Parietal lobe (tissue), 2 donors: Measurements from ENCODE around the gene MARCHF9. TPM values are rescaled to one million over a fixed set of nuclear protein-coding genes. Genes with fewer than 3 reads are reported as not detected.

ENCODE experiments used
- small RNA-seq: library from RNA; depleted of rRNA; stranded (forward); fragments of <200 nt; gene quantifications from one replicate; pipeline ENCODE3, GENCODE V24; 2014; ENCODE audit warnings: low replicate concordance
- total RNA-seq: library from RNA; depleted of rRNA; stranded (reverse); fragments of >200 nt; gene quantifications from one replicate; pipeline ENCODE4 v1.2.3, GENCODE V29; 2014

The MARCHF9 gene
- total RNA-seq, result 18.8 TPM

GRCh38 chr12:57754411-57755193 lies at the start of gene MARCHF9:
Gene MARCHF9 (plus strand): TSS chr12:57755103. CDS start chr12:57755529, 426 bp downstream.

DNA sequence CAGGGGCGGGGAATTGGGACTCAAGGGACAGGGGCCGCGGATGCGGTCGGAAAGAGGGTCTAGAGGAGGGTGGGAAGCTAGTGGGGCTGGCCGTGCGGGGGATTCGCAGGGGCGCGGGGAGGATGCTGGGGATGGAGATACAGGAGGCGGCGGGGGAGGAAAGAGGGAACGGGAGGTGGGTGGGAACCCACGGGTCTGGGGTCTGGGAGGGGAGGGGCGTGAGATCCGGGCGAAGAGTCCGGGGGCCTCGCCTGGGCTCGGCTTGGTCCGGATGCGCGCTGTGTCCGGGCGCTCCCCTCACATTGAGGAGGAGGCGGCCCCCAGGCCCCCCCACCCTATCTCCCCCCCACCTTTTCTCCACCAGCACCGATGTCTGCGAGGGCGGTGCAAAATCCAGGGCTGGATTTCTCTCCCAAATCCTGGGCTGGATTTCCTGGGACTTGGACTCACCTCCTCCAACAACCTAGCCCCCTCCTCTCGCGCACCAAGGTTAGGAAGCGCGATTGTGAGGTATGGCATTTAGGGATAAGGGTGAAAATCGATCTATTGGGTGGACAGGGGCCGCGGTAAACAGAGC lies 16.2 kb upstream of the MARCHF9 start, which contains the start of gene AGAP2:
Gene AGAP2 (minus strand): TSS at position 82 of the 577 bp plus-strand sequence. CDS start 496 bp downstream, outside the sequence.

DNA sequence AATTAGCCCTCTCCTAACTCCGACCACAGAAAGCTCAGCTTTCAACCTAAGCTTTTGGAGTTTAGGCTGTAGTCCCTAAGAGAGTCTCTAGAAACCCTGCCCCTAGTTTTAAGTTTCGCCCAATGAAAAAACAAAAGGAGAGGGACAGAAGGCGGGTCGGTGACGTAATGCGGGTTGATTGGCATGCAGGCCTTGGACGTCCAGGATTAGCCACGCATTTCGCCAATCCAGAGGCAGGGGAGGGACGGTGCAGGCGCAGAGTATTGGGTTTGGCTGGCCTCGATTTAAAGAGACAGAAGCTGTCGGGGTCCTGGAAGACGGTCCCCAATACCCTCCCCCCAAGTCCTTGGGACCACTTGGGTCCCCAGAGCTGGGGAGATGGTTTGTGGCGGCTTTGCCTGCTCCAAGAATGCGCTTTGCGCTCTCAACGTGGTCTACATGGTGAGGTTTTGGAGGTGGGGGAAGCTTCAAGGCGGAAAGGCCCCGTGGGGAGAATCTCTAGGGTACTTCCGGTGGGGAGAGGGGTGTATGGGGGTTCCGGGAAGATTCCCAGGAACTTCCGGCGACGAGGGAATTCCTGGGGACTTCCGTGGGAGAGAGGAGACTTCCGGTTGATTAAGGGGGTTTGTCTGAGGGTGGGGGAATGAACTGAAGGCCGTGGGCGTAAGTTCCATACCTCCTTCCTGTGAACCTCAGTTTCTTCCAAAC lies 10.0 kb upstream of the MARCHF9 start, which contains the start of gene TSPAN31:
Gene TSPAN31 (plus strand): TSS at position 263 of the 708 bp plus-strand sequence. CDS start 116 bp downstream, at position 379.

DNA sequence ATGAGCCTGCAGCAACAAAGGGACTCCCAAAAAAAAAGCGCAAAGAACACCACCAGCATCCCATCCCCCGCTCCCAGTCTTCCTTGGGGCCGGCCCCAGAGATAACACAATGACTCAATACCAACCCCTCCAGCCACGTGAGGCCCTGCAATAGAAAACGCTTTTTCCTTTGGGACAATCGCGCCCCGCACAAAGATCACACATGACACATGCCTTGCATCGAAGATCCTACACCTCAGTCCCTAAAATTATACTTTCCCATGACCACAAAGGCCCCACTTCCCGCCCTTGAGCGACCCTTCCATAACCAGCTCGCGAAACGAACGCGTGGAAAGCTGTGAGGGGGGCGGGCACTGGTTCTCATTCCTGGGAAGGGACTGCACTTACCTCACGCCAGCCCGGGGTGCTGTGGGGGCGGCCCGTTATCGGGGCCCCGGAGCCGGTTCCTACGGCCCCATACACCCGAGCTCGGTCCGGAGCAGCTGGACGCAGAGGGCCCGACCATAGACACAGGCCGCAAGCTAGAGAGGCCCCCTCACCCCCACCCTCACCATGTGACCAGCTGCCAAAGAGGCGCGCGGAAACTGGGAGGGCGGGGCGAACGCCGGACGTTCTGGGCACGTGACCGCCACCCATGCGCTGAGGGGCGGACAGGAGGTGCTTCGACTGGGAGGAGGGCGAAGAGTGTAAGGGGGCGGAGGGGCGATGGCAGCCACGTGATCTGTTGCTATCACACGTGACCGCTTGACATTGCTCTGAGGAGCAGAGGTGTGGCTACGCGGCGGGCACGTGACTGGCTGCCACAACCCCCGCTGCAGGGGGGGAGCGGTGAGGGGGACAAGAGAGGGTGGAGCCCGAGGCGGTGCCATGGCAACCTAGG lies 2.9 kb upstream of the MARCHF9 start, which contains the start of gene CDK4:
Gene CDK4 (minus strand): TSS at position 523 of the 880 bp plus-strand sequence. CDS start 593 bp downstream, outside the sequence.

DNA sequence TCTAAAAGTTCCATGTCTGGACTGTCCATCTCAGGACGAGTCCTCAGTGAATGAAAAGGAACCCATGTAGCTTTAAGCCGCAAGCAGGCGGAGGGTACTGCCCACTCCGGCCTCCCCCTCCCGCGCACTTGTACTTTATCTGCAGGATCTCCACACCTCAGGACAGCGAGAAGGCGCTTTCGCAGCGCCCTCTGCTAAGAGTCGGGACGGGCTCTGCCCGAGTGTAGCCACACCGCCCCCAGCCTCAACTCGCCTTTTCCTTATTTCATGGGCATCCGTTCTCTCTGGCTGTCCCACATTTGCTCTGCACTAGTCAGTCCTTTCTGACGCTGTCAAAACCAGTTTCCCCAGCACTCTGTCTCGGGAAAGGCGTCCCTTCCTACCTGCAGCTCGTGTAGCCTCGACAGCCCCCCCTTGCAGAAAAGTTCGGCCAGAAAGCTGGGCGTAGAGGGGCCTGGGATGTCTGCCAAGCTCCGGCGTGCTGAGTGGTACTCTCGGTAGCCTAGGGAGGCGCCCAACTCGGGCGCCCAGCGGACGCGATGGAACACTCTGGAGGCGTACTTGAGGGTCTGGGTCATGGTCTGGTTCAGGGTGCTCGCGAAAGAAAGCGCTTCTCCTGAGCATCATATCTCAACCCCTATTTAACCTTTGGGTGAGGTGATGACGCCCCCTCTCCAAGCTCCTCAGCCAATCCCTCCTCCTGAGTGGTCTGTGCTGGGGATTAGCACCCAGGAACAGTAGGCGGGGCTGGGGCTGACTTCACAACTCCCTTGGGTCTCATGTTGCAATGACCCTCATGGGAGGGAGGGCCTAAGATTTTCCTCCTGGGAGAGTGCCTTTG lies 11.8 kb downstream of the MARCHF9 start, which contains the start of gene CYP27B1:
Gene CYP27B1 (minus strand): TSS at position 615 of the 841 bp plus-strand sequence. CDS start 37 bp downstream, at position 578.

DNA sequence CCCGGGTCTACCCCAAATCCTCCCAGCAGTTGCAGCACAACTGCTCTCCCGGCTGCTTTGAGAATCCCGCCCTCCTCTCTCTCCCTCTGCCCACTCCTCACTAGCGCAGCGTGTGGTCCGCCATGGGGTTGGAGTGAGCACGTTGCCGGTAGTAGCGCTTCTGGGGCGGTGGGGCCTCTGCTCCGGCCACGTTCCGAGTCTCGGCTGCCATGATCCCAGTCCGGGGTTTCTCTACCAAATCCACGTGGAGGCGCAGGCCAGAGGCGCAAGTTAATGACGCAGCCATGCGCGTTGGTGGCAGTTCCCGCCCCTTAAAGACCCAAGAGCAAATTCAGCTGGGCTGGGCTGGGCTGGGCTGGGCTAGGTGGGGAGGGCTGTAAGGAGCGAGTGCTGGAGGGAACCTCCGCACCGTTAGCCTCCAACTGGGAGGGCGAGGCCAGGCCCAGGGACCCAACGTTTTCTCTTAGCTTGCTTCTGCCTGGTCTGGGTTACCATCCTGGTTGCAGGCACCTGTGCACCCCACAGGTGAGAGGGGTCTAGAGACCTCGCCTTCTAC lies 17.0 kb downstream of the MARCHF9 start, which contains the start of gene METTL1:
Gene METTL1 (minus strand): TSS at position 233 of the 556 bp plus-strand sequence. CDS start 22 bp downstream, at position 211.

GRCh38 chr12:57772429-57773322 lies 17.8 kb downstream of the MARCHF9 start, which contains the start of gene EEF1AKMT3:
Gene EEF1AKMT3 (plus strand): TSS chr12:57772614. CDS start chr12:57772725, 111 bp downstream.

DNA sequence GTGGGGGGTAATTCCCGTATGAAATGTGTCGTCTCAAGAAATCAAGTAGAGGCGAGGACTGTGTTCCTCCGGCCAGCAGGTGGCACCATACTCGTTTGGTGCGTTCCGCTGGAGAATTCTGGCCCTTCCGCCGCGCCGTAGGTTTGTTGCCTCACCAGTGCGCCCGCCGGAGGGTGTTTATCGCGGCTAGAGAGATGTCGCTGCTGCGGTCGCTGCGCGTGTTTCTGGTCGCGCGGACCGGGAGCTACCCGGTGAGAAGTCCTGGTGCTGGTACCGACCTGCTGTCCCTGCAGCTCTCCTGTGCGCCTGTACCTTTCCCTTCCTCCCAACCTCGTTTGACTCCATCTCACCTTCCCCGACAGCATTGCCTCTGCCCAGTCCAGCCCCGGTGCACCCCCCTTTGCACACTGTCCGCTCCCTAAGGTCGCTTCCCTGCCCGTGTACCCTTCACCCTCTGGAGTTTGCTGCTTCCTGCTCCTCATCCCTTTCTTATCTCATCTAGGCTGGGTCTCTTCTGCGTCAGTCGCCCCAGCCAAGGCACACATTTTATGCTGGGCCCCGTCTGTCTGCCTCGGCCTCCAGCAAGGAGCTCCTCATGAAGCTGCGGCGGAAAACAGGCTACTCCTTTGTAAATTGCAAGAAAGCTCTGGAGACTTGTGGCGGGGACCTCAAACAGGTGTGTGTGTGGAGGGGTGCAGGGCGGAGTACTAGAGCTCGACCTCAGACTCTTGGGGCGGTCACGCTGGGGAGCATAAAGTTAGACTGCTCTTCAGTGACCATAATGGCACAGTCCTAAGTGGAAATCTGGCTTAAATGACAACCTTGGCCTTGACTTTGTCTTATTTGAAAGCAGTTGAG lies 27.9 kb downstream of the MARCHF9 start, which contains the start of gene TSFM:
Gene TSFM (plus strand): TSS at position 180 of the 858 bp plus-strand sequence. CDS start 15 bp downstream, at position 195.

Small RNA genes within 50 kb of the gene (small RNA-seq; reads per million reads assigned to genes)
- gene RNU6-1083P, result not detected

Other genes with a start within 250 kb of the MARCHF9 start
- 3.8 TPM for gene DDIT3, start 234.6 kb upstream of the MARCHF9 start, total RNA-seq
- 6.3 TPM for gene MBD6, start 232.3 kb upstream of the MARCHF9 start, total RNA-seq
- 153 TPM for gene DCTN2, start 207.9 kb upstream of the MARCHF9 start, total RNA-seq
- 97.0 TPM for gene KIF5A, start 205.1 kb upstream of the MARCHF9 start, total RNA-seq
- gene PIP4K2C, start 163.9 kb upstream of the MARCHF9 start, total RNA-seq, result 13.8 TPM
- gene DTX3, start 150.3 kb upstream of the MARCHF9 start, total RNA-seq, result 81.7 TPM
- gene ARHGEF25, start 143.7 kb upstream of the MARCHF9 start, total RNA-seq, result 40.7 TPM
- gene B4GALNT1, start 121.9 kb upstream of the MARCHF9 start, total RNA-seq, result 103 TPM
- 115 TPM for gene OS9, start 61.0 kb upstream of the MARCHF9 start, total RNA-seq
- 40.7 TPM for gene AGAP2, start 16.4 kb upstream of the MARCHF9 start, total RNA-seq
- gene TSPAN31, start 10.1 kb upstream of the MARCHF9 start, total RNA-seq, result 25.7 TPM
- 55.4 TPM for gene CDK4, start 2.8 kb upstream of the MARCHF9 start, total RNA-seq
- 0.94 TPM for gene CYP27B1, start 12.0 kb downstream of the MARCHF9 start, total RNA-seq
- gene METTL1, start 17.0 kb downstream of the MARCHF9 start, total RNA-seq, result 2.8 TPM
- gene EEF1AKMT3, start 17.5 kb downstream of the MARCHF9 start, total RNA-seq, result 2.5 TPM
- gene TSFM, start 27.7 kb downstream of the MARCHF9 start, total RNA-seq, result 24.1 TPM
- 4.4 TPM for gene AVIL, start 63.6 kb downstream of the MARCHF9 start, total RNA-seq
- 45.1 TPM for gene CTDSP2, start 91.6 kb downstream of the MARCHF9 start, total RNA-seq
- gene ATP23, start 186.5 kb downstream of the MARCHF9 start, total RNA-seq, result 7.5 TPM